NCI-H748 (cell line): Measurements from ENCODE around the gene SLC44A5.
A peak's percentile ranks its signal among the peaks of the same experiment; 100 is the strongest.
"Not testable (repeated sequence)": the region's sequence is repeated elsewhere in the genome, so short reads cannot be mapped to it uniquely, and the experiment has no call there.

Source experiments
- DNase-seq: peaks from one replicate; lab custom pipeline; 2025; ENCODE audit not compliant: unreplicated experiment; lab: John Stamatoyannopoulos, UW

The SLC44A5 gene

GRCh38 chr1:75375476-75376447, 235.2 kb downstream of the SLC44A5 start:
- peak; percentile 26 for DNase-seq

- DNase-seq, result peak; percentile 17
Observed at GRCh38 chr1:75373542-75374159, 237.3 kb downstream of the SLC44A5 start.

GRCh38 chr1:75366595-75366994, 244.3 kb downstream of the SLC44A5 start:
- no peak for DNase-seq

GRCh38 chr1:75361260-75361659, 249.7 kb downstream of the SLC44A5 start:
- no peak for DNase-seq

- not testable (repeated sequence) for DNase-seq
Observed at GRCh38 chr1:75354267-75354666, 256.6 kb downstream of the SLC44A5 start.

- DNase-seq, result no peak
Observed at GRCh38 chr1:75353051-75353450, 257.9 kb downstream of the SLC44A5 start.

GRCh38 chr1:75345538-75346292, 265.2 kb downstream of the SLC44A5 start:
- DNase-seq, result peak; percentile 7

GRCh38 chr1:75342786-75343185, 268.1 kb downstream of the SLC44A5 start:
- peak; percentile 94 for DNase-seq

- DNase-seq, result no peak
Observed at GRCh38 chr1:75341537-75341936, 269.4 kb downstream of the SLC44A5 start.

- DNase-seq, result peak; percentile 75
Observed at GRCh38 chr1:75338616-75339483, 272.1 kb downstream of the SLC44A5 start.

GRCh38 chr1:75334876-75335389, 276.0 kb downstream of the SLC44A5 start:
- DNase-seq, result no peak

- DNase-seq, result no peak
Observed at GRCh38 chr1:75330624-75331023, 280.3 kb downstream of the SLC44A5 start.

- DNase-seq, result no peak
Observed at GRCh38 chr1:75328691-75329090, 282.2 kb downstream of the SLC44A5 start.

GRCh38 chr1:75327395-75327794, 283.5 kb downstream of the SLC44A5 start:
- no peak for DNase-seq

GRCh38 chr1:75317976-75318375, 292.9 kb downstream of the SLC44A5 start:
- no peak for DNase-seq

GRCh38 chr1:75316230-75316629, 294.7 kb downstream of the SLC44A5 start:
- no peak for DNase-seq

GRCh38 chr1:75312620-75313019, 298.3 kb downstream of the SLC44A5 start:
- DNase-seq, result no peak

GRCh38 chr1:75310067-75310466, 300.8 kb downstream of the SLC44A5 start:
- no peak for DNase-seq

GRCh38 chr1:75308365-75308764, 302.5 kb downstream of the SLC44A5 start:
- DNase-seq, result peak; percentile 77

GRCh38 chr1:75305061-75305460, 305.9 kb downstream of the SLC44A5 start:
- DNase-seq, result no peak
